Raji (cell line): ENCODE results near the gene FGFR1OP2.

ENCODE experiments used
- POLR2A ChIP-seq: IDR thresholded peaks from 2 replicates; pipeline ENCODE4 v1.6.1; 2011; ENCODE audit warnings: low read depth, low read length, control low read depth; ENCODE audit not compliant: insufficient read depth

FGFR1OP2 gene

GRCh38 chr12:26939192-26939832, 1.0 kb downstream of the FGFR1OP2 start:
- no peak for TF ChIP-seq POLR2A

- TF ChIP-seq POLR2A: no peak
These were observed 1.7 kb downstream of the FGFR1OP2 start for GRCh38 chr12:26939953-26940352.

GRCh38 chr12:26940516-26941214, 2.4 kb downstream of the FGFR1OP2 start:
- TF ChIP-seq POLR2A: no peak

GRCh38 chr12:26941215-26941594, 2.9 kb downstream of the FGFR1OP2 start:
- TF ChIP-seq POLR2A: no peak

- no peak for TF ChIP-seq POLR2A
These were observed 10.0 kb downstream of the FGFR1OP2 start for GRCh38 chr12:26948309-26948708.

- no peak for TF ChIP-seq POLR2A
These were observed 15.2 kb downstream of the FGFR1OP2 start for GRCh38 chr12:26953447-26953846.

GRCh38 chr12:26954027-26954426, 15.8 kb downstream of the FGFR1OP2 start:
- TF ChIP-seq POLR2A: no peak

GRCh38 chr12:26961803-26962202, 23.5 kb downstream of the FGFR1OP2 start:
- TF ChIP-seq POLR2A: no peak

- TF ChIP-seq POLR2A: no peak
These were observed 25.1 kb downstream of the FGFR1OP2 start for GRCh38 chr12:26963413-26963812.

- TF ChIP-seq POLR2A: no peak
These were observed 28.6 kb downstream of the FGFR1OP2 start for GRCh38 chr12:26966842-26967241.

- TF ChIP-seq POLR2A: no peak
These were observed 31.9 kb downstream of the FGFR1OP2 start for GRCh38 chr12:26970136-26970535.

GRCh38 chr12:26971963-26972362, 33.7 kb downstream of the FGFR1OP2 start:
- no peak for TF ChIP-seq POLR2A

GRCh38 chr12:26976687-26977086, 38.4 kb downstream of the FGFR1OP2 start:
- TF ChIP-seq POLR2A: no peak

- no peak for TF ChIP-seq POLR2A
These were observed 40.5 kb downstream of the FGFR1OP2 start for GRCh38 chr12:26978801-26979200.

- TF ChIP-seq POLR2A: no peak
These were observed 41.5 kb downstream of the FGFR1OP2 start for GRCh38 chr12:26979733-26980132.

- TF ChIP-seq POLR2A: no peak
These were observed 44.6 kb downstream of the FGFR1OP2 start for GRCh38 chr12:26982866-26983265.
